HG02870 (cell line): ENCODE data around the gene FADS2.

Source experiments
- ATAC-seq: cut with Tn5 transposase; IDR thresholded peaks from one replicate; pipeline ENCODE4 v1.9.1; 2021; ENCODE audit warnings: mild to moderate bottlenecking, moderate library complexity; ENCODE audit not compliant: unreplicated experiment

FADS2 gene

GRCh38 chr11:61795459-61795858 is 32.6 kb upstream of the FADS2 start:
- ATAC-seq = no peak

DNA sequence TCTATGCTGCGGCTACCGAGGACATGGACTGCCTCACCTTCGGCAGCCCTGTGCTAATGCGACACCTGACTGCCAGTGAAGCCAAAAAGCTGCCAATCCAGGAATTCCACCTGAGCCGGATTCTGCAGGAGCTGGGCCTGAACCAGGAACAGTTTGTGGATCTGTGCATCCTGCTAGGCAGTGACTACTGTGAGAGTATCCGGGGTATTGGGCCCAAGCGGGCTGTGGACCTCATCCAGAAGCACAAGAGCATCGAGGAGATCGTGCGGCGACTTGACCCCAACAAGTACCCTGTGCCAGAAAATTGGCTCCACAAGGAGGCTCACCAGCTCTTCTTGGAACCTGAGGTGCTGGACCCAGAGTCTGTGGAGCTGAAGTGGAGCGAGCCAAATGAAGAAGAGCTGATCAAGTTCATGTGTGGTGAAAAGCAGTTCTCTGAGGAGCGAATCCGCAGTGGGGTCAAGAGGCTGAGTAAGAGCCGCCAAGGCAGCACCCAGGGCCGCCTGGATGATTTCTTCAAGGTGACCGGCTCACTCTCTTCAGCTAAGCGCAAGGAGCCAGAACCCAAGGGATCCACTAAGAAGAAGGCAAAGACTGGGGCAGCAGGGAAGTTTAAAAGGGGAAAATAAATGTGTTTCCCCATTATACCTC is 32.1 kb upstream of the FADS2 start:
- ATAC-seq = no peak

DNA sequence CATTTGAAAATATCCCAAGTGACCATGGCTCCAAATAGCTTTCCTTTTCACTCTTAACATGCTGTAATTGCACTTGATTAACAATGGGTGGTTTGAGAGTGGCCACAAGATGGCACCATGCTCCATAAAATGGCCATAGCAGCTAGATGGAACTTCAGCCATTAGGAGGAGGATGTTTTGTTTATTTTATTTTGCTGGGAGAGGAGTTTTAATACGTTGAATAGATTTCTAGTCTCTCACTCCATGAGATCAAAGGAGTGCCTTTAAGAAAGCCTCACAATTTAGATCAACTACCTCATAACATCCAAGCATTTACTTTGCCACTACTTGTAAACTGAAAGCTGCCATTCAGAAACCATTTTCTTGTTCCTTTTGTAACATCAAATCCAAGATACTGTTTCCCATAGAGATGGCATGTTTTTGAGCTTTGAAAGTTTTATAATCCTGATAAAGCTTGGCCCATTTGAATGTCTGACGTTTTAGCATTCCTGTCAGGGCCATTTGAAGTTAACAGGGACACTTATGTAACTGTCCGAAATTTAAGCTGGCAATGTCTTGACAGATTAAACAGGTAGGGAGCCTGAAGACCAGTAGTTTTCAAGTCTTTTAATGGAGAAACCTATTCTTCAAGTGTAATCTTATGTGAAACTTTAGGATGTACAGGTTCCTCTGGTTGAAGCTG is 30.7 kb upstream of the FADS2 start:
- ATAC-seq = no peak

GRCh38 chr11:61799665-61800284 is 28.3 kb upstream of the FADS2 start:
- no peak for ATAC-seq

- ATAC-seq = no peak
Measured at GRCh38 chr11:61800331-61801281, 27.5 kb upstream of the FADS2 start.

- no peak for ATAC-seq
Measured at GRCh38 chr11:61802605-61803004, 25.5 kb upstream of the FADS2 start.

DNA sequence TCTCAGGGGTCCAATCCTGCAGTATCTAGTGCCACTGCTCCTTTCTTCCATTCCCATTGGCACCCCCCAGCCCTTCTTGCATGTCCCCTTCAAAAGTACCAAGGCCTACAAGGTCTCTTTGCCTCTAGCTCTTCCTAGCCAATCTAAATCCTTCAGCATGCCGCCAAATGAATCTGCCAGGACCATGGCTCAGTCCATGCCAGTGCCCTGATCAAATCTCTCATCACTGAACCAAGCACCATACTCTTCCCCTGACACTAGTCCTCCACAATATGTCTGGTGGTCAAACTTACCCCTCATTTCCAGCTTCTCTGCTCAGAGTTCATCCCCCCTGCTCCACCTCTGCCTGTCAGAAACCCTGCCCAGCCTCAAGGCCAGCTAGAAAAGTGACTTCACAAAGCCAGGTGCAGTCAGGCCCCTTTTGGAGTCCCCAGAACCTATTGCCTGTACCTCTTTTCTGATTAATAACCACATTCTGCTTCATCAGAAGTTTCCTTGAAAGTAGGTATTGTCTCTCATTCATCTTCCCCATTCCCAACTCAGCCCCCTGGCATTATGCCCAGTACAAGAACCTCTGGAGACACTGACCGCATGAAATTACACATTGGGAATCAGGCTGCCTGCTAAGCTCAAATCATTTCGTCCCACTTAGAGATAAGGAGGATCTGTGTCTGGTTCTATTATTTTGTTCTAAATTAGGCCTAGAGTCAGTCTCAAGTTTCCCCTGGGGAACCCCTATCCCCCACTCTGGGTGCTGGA is 24.0 kb upstream of the FADS2 start:
- ATAC-seq = no peak

DNA sequence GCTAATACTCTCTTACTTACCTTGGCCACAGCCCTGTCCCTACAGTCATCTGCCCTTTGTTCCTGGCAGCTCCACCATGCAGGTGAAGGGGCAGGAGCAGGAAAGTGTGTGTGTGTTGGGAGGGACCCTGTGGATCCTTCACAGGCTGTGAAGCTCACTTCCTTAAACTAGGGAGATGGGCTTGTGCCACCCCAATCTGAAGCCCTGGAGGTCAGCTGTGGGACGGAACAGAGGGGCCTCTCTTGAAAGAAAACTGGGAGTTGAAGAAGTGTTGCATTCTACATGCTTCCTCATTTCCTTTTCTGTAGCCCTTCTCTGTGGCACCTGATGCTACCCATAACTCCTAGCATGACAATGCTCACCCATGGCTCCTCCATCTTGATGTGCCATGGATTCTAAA is 23.0 kb upstream of the FADS2 start:
- ATAC-seq = no peak

DNA sequence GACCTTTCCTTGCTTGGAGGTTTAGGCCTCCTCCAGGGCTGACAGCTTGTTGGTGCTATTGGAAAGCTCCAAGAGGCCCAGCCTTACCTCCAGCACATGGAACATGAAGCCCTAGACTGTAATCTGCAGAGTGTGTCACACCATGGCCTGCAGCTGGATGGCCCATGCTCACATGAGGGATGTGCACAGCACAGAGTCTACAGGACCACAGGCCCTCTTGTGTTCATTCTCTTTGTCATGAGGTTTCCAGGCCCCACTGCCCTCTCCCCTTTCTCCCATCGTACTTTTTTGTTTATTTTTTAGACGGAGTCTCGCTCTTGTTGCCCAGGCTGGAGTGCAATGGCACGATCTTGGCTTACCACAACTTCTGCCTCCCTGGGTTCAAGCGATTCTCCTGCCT is 21.3 kb upstream of the FADS2 start:
- no peak for ATAC-seq

- no peak for ATAC-seq
Measured at GRCh38 chr11:61810671-61811175, 17.4 kb upstream of the FADS2 start.

GRCh38 chr11:61811831-61812230 is 16.3 kb upstream of the FADS2 start:
- ATAC-seq = no peak

DNA sequence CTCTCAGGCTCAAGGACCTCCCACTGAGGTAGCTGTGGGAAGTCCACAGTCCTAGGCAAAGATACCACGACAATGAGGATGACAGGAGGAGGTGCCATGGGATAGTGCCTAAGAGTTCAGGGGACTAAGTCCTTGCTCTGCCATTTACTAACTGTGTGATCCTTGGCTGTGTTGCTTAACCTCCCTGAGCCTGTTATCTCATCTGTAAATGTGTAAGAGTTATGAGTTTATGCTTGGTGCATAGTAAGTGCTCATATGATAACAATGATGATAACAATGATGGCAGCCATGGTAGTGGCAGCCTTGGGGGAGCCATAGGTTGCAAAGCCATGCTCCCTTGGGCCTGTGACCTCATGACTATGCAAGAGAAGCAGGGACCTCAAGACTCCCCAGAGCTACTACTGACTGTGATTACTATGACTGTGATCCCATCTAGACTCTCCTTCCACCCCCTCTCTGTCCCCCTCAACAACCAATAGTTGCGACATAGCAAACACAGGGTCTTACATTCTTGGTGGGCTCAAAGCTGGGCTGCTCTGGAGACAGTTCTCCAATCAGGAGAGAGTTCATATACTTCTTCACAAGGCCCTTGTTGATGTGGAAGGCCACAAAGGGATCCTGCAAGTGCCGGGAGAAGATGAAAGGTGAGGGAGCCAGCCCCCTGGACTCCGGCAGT is 15.2 kb upstream of the FADS2 start:
- no peak for ATAC-seq

GRCh38 chr11:61814247-61814957 is 13.7 kb upstream of the FADS2 start:
- ATAC-seq = no peak

DNA sequence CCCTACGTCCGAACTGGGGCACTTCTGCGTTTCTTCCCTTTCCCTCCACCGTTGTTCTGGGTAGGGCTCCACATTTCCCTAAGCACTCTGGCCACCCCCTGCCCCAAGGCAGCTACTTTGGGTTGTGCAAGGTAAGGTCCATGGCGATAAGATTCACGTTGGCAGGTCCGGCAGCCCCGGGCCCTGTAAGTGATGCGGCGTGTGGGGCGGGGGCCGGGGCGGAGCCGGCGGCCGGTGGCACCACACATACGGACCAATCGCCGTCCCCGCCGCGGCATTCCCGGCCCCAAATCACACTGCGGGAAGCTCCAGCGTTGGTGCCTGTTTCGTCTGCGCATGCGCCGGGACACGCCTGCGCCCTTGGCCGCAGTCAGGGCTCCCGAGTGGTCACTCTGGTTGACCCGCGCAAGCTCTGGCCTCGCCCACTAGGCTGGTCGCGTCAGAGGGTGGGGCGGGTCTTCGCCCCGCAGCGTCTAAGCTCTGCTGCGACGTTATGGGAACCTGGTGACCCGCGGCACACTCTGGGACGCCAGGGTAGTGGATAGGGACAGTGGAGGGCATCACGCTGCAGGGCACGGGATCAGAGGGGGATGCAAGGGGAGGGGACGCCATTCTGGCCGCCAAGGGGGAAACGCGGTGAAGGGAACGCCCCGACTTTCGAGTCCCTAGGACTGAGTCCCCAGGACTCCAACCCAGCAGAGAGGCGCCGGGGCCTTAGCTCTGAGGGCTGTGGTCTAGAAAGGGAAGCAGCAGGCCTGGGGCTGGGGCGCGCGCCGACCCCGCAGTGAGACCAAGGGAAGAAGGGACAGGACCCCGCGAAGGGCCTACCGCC is 12.9 kb upstream of the FADS2 start:
- ATAC-seq = peak; percentile 49

DNA sequence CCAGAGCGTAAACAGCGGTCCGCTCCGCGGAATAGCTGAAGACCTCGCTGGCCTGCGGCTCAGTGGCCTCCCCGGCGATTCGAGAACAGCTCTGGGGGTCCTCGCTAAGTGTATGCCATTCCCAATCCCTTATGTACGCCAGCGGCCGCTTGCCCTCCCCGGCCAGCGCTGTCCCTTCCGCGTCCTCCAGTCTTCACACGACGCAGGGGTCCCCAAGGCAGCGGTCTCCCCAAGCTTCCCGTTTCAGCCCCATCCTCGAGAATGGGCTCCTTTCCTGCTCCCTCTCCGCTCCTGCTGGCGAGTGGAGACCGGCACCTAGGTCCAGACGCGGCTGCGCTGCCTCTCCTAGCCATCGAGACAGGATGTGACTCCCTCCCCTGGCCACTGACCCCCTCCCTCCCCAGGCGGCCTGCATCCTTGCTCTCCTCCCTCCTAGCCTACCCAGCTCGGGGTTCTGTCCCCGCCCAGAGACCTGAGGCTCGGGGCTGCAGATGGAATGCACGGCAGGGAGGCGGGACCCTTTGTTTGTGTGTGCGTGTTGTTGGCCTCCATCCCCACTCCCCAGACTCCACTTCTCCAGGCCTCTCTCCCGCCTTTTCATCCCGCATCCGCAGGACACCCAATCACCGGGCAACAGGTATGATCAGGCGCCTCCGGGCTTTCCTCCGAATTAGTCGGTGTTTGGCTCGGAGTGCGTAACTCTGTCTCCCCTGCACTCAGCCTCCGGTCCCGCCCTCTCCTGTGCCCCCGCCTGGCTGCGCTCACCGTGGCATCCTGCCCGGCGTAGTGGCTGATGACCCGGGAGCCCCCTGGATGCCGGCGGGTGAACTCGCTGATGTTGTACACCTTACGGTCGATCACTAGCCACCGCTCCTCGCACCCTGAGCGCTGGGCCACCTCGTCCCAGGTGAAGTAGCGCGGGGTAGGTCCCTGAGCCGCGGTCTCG is 12.0 kb upstream of the FADS2 start:
- no peak for ATAC-seq

DNA sequence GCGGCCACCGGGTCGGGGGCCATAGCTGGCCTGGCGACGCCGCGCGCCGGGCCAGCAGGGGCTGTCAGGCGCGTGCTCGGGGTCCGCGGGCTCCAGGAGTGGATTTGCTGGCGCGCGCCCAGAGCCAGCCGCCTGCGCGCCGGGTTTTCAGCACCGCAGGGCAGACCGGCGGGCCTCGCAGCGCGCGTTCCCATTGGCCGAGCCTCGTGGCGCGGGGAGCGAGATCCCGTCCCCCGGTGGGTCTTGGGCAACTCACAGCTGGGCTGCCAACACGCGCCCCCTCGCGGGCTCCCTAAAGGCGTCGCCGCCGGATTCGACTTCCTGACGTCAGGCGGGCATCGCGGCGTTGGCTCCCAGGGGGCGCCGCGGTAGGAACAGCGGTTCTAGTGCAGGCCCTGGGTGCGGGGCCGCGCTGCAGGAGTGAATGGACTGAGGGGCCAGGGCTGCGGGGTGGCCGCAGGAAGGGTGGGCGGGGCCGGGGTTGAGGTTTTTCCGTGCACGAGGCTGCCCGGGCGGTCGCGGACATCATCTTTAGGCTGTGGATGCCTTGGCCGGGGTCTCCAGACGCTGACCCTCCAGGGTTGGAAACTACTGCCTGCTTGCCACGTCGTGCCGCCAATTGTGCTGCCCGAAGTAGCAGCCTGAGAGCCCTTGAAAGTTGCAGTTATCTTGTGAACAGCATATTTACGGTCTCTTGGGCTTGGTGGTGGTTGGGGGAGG is 11.2 kb upstream of the FADS2 start, which contains the start of gene FADS1:
FADS1 (minus strand) TSS at position 268 of the 720 bp plus-strand sequence; CDS start at position 194, 74 bp downstream.
- ATAC-seq = no peak
